Glomerular endothelial cell (primary cell): ENCODE data around the gene GNGT1. TPM values are rescaled to one million over a fixed set of nuclear protein-coding genes. Genes with fewer than 3 reads are reported as not detected.

Experiments
- DNase-seq: peaks from one replicate; pipeline ENCODE4 v3.0.0-alpha.2; 2011; ENCODE audit warnings: low read depth, low spot score; ENCODE audit errors: extremely low read depth
- total RNA-seq: library from RNA; depleted of rRNA; stranded (reverse); fragments of >200 nt; gene quantifications from 2 replicates; pipeline ENCODE4 v1.2.3, GENCODE V29; 2015

GNGT1 gene
- total RNA-seq: not detected in 2 replicates

DNA sequence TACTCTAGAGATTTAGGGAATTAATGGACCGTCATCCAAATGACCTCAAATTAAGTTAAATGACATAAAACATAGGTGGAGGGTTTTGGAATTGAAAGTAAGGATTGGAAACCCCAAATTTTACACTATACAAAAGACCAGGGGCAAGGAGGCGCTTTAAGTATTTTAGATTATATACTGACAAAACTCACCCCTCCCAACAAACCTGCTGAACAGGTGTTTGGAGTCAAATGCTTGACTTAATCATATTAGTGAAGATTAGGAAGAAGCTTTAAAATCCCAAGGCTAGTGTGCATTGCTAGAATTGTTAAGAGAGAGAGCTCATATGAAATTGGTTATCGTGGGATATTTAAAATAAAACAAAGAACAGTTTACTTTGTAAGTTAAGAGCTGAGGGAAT, at the start of gene GNGT1:
TSS of gene GNGT1 (plus strand) at position 301 of the 400 bp plus-strand sequence. CDS start 180 bp downstream, outside the sequence.
- no peak for DNase-seq

DNA sequence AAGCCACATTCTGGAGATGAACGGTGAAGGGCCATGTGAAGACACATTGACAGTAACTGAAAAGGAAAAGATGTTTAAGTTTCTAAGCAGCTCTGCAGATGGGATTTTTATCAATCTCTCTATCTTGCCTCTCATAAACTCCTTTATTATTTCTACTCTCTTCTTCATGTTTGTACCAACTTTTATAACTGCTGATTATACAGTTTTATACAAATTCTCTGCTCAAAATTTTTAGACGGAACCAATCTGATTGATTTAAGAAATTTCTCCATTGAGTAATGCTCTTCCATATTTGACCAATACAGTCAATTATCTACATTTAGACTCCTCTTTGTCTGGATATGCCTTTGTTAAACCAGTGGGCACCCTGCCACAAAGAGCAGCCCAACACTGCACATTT, 47.5 kb upstream of the GNGT1 start:
- no peak for DNase-seq

DNA sequence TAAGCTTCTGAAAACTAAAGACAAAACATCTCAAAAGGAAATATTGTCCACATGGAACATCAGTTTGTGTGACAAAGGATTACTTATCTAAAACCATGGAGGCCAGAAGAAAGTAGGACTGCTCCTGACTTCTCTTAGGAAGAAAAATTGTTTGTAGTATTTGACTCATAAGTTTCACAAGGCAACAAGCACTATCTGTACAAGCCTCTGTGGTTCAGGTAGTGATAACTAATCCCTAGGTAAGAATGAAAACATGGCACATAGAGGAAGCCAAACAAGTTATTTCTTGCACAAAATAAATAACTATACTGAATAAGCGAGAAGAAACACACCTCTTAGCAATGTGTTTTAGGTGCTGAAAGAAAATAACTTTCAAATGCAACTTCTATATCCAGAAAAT, 46.1 kb upstream of the GNGT1 start:
- DNase-seq: no peak

DNA sequence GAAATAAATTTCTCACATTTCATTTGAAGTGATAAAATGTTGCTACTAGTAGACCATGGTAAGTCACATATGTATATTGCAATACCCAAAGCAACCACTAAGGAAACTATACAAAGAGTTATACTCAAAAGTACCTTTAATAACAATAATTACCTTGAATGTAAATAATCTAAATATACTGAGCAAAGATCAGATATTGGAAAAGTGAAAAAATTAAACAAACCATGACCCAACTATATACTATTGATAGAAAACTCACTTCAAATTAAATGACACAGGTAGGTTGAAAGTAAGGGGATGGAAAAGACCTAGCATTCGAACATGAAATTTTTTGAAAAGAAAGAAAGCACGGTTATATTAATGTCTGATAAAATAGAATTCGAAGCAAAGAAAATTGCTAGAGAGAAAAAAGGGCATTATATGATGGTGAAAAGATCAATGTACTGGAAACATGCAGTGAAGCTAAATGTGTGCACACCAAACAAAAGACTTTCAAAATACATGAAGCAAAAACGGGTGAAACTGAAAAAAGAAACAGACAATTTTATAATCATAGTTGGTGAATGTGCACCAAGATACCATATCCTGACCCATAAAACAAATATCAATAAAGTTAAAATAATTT, 44.9 kb upstream of the GNGT1 start:
- no peak for DNase-seq

DNA sequence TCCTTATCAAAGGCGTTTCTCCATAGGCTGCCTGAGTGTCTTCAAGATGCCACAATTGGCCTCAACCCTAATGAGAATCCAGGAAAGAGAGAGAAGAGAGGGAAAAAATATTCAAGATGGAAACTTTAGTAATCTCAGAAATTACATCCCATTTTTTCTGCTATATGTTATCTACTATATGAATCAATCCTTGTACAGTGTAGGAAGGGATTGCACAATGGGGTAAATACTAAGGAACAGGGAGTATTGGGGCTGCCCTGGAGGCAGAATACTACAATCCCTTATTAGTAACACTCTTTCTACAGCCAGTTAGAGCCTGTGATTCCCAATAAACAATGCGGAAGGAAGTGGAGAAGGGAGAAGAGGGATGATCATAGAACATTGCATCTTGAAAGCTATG, 43.7 kb upstream of the GNGT1 start:
- no peak for DNase-seq

DNA sequence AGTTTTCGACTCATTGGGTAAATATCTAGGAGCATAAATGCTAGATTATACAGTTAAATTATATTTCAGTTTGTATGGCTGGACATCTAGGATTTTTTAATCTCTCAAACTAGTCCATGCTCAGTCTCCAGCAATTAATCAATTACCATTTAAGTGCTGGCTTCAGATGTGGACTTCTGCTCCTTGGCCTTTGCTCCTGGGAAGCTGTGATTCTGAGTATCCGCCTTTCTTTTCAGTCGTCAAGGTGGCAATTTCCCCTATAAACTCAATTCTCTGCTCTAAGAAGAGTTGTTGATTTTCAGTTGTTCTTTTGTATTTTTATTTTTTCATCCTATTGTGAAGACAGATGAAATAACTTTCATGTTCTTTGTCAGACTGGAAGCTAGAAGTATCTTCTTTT, 39.5 kb upstream of the GNGT1 start:
- no peak for DNase-seq

DNA sequence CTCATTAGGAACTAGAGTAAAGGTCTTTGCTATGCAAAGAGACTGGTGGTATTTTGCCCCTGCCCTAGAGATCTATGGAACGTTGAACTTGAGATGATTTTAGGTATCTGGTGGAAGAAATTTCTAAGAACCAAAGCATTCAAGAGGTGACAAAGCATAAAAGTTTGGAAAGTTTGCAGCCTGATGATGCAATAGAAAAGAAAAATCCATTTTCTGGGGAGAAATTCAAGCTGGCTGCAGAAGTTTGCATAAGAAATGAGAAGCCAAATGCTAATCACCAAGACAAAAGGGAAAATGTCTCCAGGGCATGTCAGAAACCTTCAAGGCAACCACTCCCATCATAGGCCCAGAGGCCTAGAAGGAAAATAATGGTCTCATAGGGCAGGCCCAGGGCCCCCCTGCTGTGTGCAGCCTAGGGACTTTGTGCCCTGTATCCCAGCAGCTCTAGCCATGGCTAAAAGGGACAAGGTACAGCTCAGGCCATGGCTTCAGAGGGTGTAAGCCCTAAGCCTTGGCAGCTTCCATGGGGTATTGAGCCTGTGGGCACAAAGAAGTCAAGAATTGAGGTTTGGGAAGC, 32.3 kb upstream of the GNGT1 start:
- no peak for DNase-seq

DNA sequence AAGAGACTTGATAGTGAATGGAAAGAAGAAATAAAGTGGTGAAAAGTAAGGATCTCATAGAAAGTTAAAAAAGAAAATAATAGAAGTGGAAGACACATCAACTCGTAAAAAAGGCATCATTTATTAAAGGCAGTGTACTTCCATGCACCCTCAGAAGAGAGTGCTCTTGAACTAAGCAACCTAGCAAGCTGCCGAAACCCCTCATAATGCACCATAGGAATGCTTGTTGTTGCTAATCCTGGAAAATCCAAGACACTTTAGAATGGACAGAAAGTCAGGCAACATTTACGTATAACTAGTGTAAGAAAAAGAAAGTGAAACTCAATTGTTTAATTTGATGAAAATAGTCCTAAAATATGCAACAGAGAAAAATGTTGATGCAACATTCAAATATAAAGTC, 28.6 kb upstream of the GNGT1 start:
- DNase-seq: no peak

DNA sequence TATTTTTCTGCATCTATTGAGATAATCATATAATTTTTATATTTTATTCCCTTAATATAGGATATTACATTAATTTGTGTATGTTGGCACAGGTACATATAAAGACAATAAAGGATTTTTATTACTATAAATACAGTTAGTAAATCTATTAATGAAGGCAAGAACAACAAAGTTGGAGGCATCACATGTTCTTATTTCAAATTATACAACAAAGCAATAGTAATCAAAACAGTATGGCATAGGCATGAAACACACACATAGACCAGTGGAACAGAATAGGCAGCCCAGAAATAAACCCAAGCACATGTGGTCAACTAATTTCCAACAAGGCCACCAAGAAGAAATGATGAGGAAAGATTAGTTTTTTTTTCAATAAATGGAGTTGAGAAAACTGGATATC, 27.0 kb upstream of the GNGT1 start:
- no peak for DNase-seq

DNA sequence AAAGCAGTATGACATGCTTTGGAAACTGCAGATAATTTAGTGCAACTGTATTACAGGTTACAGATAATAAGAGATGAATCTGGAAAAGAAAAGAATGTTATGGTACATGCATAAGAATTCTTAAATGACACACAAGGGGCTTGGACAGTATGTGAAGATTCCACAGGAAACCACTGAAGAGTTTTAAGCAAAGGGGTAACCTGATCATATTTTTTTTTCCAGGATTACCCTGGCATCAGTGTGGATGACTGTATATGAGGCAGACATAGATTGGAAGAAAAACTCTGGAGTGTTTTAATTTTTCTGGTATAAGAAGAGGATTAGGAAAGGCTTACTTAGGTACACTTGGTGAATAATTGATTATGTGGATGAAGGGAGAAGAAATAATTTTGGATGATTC, 23.9 kb upstream of the GNGT1 start:
- DNase-seq: no peak

DNA sequence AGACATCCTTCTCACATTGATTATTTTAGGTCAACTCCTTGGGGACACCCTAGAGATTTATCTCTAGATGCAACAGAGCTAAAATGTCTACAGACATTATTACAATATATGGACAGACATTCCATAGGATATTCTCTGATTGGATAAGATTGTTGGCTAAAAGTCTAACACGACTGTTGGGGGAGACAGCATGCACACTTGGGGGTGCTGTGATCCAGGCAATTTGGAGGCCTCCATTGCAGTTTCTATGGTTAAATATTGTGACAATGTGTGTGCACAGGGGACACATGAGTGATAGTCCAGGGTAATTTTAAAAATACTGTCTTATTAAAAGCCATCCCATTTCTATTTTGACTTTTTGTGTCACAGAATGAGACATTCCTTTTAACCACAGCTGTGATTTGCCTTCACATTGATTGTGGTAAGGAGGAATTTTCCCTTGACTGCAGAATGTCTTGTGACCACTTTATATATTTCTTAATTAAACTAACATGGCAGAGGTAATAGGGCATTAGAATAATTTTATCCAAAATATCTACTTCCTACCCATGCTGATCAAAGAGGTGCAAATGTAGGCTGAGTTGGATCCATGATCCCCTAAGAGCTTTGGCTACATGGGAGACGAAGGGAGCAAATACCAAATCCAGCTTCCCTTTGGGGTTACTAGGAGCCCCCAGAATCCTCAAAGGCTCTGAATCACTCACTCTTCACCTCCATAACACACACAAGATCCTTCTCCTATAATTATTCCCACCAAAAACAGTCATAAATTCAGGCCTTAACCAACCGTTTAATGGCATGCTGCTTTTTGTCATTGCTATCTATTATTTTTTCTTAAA, 23.1 kb upstream of the GNGT1 start:
- DNase-seq: no peak

DNA sequence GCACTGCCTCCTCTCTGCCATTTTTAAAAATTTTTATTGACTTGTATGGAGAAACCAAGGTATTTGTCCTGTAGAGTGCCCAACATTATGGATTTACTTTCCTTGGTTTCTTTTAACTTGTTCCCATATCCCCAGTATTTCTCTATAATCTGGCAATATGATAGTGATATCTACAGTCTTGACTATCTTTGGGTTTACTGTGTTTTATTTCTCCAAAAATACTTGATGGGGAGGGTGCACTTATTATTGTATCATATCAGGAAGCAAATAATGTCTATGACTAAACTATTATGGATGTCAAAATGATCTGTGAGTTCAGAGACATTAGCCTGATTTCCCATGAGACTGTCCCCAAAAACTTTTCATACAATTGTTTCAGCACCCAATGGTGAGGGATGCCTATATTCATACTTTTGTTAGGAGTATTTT, 22.4 kb upstream of the GNGT1 start:
- no peak for DNase-seq

DNA sequence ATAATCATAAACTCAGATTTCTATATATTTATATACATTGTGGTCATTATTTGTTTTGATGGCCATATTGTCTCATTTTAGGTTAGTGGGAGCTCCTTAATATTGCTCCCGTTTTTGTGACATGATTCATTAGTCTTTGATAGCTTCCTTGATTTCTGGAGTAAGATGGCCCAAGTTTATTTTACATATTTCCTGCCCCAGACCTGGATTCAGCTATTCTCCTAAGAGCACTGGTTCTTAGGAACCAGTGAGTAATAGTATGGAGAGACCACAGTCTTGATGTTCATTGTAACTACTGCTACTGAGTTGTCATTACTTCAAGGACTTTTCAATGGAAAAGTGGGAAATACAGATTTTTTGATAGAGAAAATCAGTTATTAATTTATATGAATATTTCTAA, 21.8 kb upstream of the GNGT1 start:
- no peak for DNase-seq

DNA sequence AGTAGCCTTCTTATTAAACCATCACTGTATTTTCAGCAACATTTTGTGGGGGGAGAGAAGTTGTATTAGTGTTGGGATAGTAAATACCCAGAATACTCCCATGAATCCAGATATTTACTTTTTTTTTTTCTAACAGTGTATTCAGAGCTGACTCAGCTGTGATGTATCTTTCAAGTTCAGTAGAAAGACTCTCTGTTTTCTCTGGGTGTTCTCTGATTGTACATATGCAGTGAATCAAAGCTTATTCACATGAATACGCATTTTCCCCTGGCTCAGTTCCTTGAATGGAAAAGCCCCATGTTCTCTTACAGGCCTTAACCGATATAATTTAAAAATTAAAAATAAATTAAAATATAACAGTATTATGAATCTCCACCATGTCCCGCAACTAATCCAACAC, 17.1 kb upstream of the GNGT1 start:
- DNase-seq: no peak

DNA sequence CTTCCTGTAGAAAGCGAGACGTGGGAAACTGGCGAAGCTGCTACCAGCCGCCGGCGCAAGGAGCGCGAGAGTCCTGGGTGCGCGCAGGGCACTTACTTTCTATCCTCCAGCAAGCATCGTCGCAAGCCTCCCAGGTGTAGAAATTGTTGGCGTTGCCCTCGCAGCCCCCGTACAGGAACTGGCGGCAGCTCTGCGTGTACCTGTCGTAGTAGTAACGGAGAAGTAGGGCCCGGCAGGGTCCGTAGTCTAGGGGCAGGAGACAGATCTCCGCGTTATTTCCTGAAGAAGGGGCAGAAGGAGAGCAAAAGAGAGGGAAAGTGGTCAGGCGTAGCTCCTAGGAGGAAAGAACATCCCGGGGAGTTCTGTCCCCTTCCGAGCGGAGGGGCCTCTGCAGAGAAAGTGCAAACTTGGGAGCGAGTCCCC, 16.3 kb upstream of the GNGT1 start:
- DNase-seq: no peak

DNA sequence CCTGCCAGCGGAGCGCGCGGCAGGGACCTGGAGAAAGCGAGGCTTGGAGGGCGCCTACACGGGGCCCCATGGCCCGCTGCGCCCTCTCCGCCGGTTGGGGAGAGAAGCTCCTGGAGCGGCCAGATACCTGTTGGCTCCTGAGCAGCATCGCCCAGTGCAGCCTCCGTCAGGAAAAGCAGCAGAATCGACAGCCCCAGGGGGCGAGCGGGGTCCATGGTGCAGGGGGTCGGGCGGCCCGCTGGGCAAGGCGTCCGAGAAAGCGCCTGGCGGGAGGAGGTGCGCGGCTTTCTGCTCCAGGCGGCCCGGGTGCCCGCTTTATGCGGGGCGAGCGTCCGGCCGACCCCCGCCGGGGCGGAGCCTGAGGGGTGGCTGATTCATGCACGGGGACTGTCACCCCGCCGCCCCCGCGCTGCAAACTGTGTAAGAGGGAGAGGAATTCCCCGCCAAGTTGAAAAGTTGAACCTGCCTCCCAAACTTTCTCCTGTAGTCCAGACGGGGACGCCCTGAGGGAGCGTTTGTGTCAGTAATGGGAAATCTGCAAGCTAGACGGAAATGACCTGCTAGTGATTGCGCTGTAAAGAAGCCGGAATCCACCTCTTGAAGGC, 15.8 kb upstream of the GNGT1 start, which contains the start of gene TFPI2:
TSS of gene TFPI2 (minus strand) at position 290 of the 605 bp plus-strand sequence. CDS start at position 215, 75 bp downstream.
- DNase-seq: no peak

DNA sequence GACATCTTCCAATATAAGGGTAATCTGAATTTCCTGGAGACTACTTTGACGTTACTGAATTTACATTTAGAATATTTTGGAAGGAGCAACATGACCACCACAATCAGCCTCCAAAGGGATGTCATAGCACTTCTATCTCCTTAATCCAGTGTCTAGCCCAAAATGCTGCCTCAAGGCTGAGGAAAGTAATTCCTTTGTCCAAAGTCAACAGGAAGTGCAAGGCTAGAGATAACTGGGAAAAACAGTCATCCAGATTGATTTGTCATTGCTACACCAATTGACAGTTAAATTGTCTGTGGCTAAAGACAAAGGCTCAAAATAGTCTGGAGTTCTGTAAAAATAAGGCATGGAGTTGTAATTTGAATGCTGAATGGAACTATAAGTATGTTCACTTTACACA, 11.9 kb upstream of the GNGT1 start:
- DNase-seq: no peak

DNA sequence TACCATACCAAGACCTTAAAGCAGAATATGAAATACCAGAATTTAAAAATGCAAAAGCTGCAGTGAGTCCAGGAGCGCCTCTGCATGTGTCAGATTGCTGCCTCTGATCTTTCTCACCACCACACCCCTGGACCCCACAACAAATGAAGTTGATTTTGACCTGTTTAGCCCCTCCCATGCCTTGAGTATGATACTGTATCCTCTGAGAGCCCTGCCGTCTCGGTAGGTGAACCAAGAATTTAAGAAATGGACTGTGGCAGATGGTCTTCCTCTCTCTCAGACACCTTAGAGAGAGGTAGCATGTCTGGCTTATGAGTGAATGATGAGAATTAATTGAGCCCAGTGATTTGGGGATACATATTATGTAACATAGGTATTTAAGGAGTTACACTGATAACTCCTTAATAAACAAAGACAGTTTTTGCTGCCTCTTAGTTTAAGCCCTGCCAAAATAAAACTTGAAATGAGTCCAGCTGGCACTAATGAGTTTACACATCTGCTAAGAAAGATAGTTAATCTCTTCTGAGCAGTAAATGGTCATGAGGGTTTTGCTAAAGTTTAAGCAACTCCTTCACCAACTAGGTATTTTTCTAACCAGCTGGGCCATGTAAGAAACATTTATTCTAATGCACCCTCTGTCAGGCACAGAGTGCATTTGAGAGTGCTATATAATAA, 11.3 kb upstream of the GNGT1 start:
- no peak for DNase-seq

DNA sequence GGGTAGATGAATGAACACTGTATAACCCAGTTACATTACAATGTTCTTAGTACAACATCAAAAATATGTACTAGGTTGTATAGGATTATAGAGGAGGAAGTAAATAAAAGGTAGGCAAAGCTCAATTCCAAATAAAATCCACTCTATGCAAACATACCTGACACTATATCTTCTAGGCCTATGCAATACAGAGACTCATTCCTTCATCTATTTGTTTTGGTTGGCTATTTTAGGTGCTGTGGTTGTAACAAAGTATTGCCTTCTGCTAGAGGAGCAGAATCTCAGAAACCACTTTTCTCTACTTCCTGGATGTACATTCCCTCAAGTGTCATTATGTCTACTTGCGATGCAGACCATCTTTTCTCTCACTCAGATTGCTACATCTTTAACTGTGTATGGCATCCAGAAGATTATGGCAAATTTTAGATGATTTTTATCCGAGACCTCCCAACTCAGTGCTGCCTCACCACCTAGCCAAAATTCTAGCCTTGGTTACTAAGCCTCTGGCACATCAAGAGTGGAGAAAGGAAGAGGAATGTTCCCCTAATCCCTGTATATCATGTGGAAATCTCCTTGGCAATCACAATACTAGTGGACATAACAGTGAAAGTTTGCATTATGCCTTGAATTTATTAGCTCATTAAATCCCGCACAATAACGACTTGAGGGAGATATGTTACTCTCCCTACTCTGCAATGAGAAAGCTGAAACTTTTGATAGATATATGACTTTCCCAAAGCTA, 10.3 kb upstream of the GNGT1 start:
- DNase-seq: no peak

DNA sequence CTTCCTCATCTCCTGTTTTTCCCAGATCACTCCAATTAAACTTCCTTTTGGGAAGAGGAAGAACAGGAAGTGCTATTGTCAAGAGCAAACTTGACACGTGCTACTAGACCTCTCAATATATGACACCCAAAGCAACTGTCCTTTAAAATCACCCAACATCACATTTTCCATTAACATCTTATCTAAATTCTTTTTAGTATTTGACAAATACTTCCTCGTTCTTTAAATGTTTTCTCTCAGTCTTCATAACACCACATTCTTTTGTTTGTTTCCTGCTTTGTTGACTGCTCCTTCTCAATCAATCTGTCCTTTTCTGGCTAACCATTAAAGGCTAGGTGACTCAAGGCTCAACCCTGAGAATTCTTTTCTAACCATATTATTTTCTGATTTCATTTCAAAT, 8.7 kb upstream of the GNGT1 start:
- no peak for DNase-seq
